Spleen (tissue), 11 donors: ENCODE measurements around the gene MT3. TPM values are rescaled to one million over a fixed set of nuclear protein-coding genes. Genes with fewer than 3 reads are reported as not detected.

Experiments used
- DNase-seq: peaks from one replicate; pipeline ENCODE4 v3.0.0-alpha.2; 2020
- H3K27ac ChIP-seq, 8 donors: fragments of 200-600 bp; sonication (generic) in 7 of 8; 1 replicate in 4 of 8; 2 replicates in 4 of 8; pipeline versions ENCODE4 v1.5.0 to v1.8.0; 2016 to 2021; ENCODE audit warnings: inconsistent platforms in 4 of 8, mild to moderate bottlenecking in 4 of 8, moderate library complexity in 1 of 8
- H3K27me3 ChIP-seq, 7 donors: fragments of 200-600 bp; sonication (generic) in 6 of 7; replicated peaks in 1 of 7; 1 replicate in 4 of 7; 2 replicates in 3 of 7; pipeline versions ENCODE4 v1.5.0 to v1.8.0; 2016 to 2021; ENCODE audit warnings: inconsistent platforms in 3 of 7, mild to moderate bottlenecking in 1 of 7
- H3K36me3 ChIP-seq, 6 donors: fragments of 200-600 bp; sonication (generic) in 5 of 6; 1 replicate in 4 of 6; 2 replicates in 2 of 6; pipeline versions ENCODE4 v1.5.0 to v1.8.0; 2016 to 2021; ENCODE audit warnings: inconsistent platforms in 2 of 6
- H3K4me1 ChIP-seq, 6 donors: fragments of 200-600 bp; sonication (generic) in 5 of 6; 1 replicate in 3 of 6; 2 replicates in 3 of 6; pipeline versions ENCODE4 v1.5.0 to v1.8.0; 2016 to 2021; ENCODE audit warnings: inconsistent platforms in 3 of 6
- H3K4me3 ChIP-seq, 8 donors: fragments of 200-600 bp; sonication (generic) in 7 of 8; 1 replicate in 4 of 8; 2 replicates in 4 of 8; pipeline versions ENCODE4 v1.5.0 to v1.8.0; 2016 to 2021; ENCODE audit warnings: inconsistent platforms in 4 of 8, mild to moderate bottlenecking in 4 of 8, moderate library complexity in 2 of 8
- H3K9me3 ChIP-seq, 8 donors: fragments of 200-600 bp; sonication (generic) in 7 of 8; 1 replicate in 4 of 8; 2 replicates in 4 of 8; pipeline versions ENCODE4 v1.5.0 to v1.8.0; 2016 to 2021; ENCODE audit warnings: inconsistent platforms in 4 of 8
- POLR2A ChIP-seq, 3 donors: fragments of 450-650 bp; IDR thresholded peaks; one replicate each; pipeline ENCODE4 v1.5.1; 2017; ENCODE audit warnings: antibody characterized with exemption in 3 of 3, mild to moderate bottlenecking in 1 of 3
- POLR2AphosphoS5 ChIP-seq, 3 donors: sonication (generic); formaldehyde crosslinking; IDR thresholded peaks; one replicate each; pipeline ENCODE4 v1.5.1; 2017; ENCODE audit warnings: antibody characterized with exemption in 3 of 3
- whole genome bisulfite sequencing, 5 donors: extraction: QIAGEN DNeasy Blood & Tissue Kit in 3 of 5; methylation state at CpG; one replicate each; pipeline versions ENCODE4 v1.1.5 to v1.1.7; 2013 to 2018; 5-methylcytosine and 5-hydroxymethylcytosine counted together
- intact Hi-C: fragments of 100-400 bp; cut with DNase I; formaldehyde crosslinking; loops from one replicate; pipeline ENCODE4 v1.15.0; 2023; ENCODE audit warnings: low total_unique reads
- polyA plus RNA-seq, 3 donors: library from polyadenylated mRNA; stranded (reverse); fragments of 200-250 nt; gene quantifications; one replicate each; pipeline ENCODE4 v1.2.1, GENCODE V29; 2013
- total RNA-seq, 7 donors: library from RNA; depleted of rRNA in 3 of 7; stranded (reverse); fragments of >200 nt in 3 of 7; fragmentation: NEBNext Ultra II Directional in 4 of 7; extraction: Animal tissue kit (Norgen Biotek cat#: 25700) in 4 of 7; gene quantifications; one replicate each; pipeline versions ENCODE4 v1.1.0 to v1.2.1, GENCODE V29; 2016 to 2021
- TF ChIP-seq, protein P1 (sequence below), 11 experiments: fragments of 200-600 bp in 7 of 11; fragments of 450-650 bp in 4 of 11; sonication (generic) in 4 of 11; IDR thresholded peaks in 8 of 11; conservative IDR thresholded peaks in 3 of 11; 1 replicate in 7 of 11; 2 replicates in 4 of 11; pipeline versions ENCODE4 v1.4.0 to v1.8.0; 2016 to 2021; ENCODE audit warnings: antibody characterized with exemption in 11 of 11, inconsistent platforms in 4 of 11, mild to moderate bottlenecking in 1 of 11
- donor health status: healthy with polysubstance abuse.
- donor health status: DM: no; HTN: no; CAD: no; lungs with moderate emphysema.
- donor health status: DM: no; HTN: no; CAD: no.
- donor health status: Bipolar disorder and iron deficiency.
- donor health status: healthy.
- donor health status: DM: no; HTN: no; CAD: no.
- donor health status: DM: yes; HTN: yes; CAD: no.

Gene MT3
- total and polyA plus RNA-seq, 10 donors = 0.77 to 11.5 (median 1.5) TPM; not detected in 7

DNA sequence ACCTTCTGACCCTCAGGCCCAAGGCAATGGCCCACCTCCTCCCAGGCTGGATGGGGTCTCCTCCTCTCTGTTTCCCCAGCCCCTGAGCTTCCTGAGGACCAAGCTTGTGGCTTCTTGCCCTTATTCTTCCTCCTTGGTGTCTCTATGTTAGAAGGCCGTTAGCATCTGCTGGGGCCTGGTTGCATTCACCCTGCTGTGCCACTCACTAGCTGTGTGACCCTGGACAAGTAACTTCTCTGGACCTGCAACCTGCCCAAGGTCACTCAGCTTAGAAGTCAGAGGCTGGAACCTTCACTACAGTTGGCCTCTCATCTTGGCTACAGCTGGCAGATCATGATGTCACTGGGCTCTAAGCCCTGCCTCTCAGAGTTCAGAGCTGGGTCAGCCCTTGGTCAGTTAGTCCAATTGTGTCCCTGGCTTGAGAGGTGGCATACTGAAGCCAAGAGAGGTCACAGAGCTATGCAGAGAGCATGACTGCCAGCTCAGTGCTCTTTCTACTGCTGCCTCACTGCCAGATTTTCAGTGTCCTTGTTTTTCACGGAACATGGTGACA is 22.0 kb downstream of the MT3 start:
- intact Hi-C loops = no loop called here
- no peak overlapping the region for H3K4me3 ChIP-seq
- H3K4me1 ChIP-seq = peaks cover 24 to 56% (median 45%) of the 10 kb centered on the region in 6 donors
- H3K36me3 ChIP-seq = no peaks in the 10 kb centered on the region
- peak; percentile 55 for DNase-seq
- WGBS, 5 donors = 66 to 78% (median 74%) methylated on average over 2 of the region's 2 CpGs
- H3K27me3 ChIP-seq = peaks cover 0 to 2% (median 0%) of the 10 kb centered on the region in 7 donors
- no peak for TF ChIP-seq POLR2A (IDR thresholded peaks at IDR 0.05)
- peak in 1 of 3 donors; percentile 41 for TF ChIP-seq POLR2AphosphoS5 (IDR thresholded peaks at IDR 0.05)
- peak overlapping the region in 7 of 8 donors; percentile 84 to 96 (median 89) for H3K27ac ChIP-seq
- no peaks in the 10 kb centered on the region for H3K9me3 ChIP-seq

GRCh38 chr16:56613706-56614105 is 24.4 kb downstream of the MT3 start:
- peaks cover 14 to 47% (median 39%) of the 10 kb centered on the region in 6 donors for H3K4me1 ChIP-seq
- no peak for TF ChIP-seq POLR2A (IDR thresholded peaks at IDR 0.05)
- TF ChIP-seq, protein P1, sequence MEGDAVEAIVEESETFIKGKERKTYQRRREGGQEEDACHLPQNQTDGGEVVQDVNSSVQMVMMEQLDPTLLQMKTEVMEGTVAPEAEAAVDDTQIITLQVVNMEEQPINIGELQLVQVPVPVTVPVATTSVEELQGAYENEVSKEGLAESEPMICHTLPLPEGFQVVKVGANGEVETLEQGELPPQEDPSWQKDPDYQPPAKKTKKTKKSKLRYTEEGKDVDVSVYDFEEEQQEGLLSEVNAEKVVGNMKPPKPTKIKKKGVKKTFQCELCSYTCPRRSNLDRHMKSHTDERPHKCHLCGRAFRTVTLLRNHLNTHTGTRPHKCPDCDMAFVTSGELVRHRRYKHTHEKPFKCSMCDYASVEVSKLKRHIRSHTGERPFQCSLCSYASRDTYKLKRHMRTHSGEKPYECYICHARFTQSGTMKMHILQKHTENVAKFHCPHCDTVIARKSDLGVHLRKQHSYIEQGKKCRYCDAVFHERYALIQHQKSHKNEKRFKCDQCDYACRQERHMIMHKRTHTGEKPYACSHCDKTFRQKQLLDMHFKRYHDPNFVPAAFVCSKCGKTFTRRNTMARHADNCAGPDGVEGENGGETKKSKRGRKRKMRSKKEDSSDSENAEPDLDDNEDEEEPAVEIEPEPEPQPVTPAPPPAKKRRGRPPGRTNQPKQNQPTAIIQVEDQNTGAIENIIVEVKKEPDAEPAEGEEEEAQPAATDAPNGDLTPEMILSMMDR (IDR thresholded peaks at IDR 0.05 in 8 of 11, conservative IDR thresholded peaks at IDR 0.05 in 3 of 11) = no peak
- TF ChIP-seq POLR2AphosphoS5 (IDR thresholded peaks at IDR 0.05) = no peak
- no peak for DNase-seq
- H3K36me3 ChIP-seq = no peaks in the 10 kb centered on the region
- no peaks in the 10 kb centered on the region for H3K9me3 ChIP-seq
- no peak overlapping the region for H3K4me3 ChIP-seq
- no peak overlapping the region for H3K27ac ChIP-seq
- H3K27me3 ChIP-seq = peaks cover 0 to 25% (median 11%) of the 10 kb centered on the region in 7 donors
- intact Hi-C loops = no loop called here

GRCh38 chr16:56614549-56614991 is 25.2 kb downstream of the MT3 start:
- Histone ChIP-seq H3K36me3 (no peaks in the 10 kb centered on the region), H3K27ac (no peak overlapping the region), H3K9me3 (no peaks in the 10 kb centered on the region), H3K4me3 (no peak overlapping the region), H3K27me3 (peaks cover 0 to 31% (median 11%) of the 10 kb centered on the region in 7 donors), H3K4me1 (peaks cover 14 to 39% (median 31%) of the 10 kb centered on the region in 6 donors)
- intact Hi-C loops = no loop called here
- no peak for DNase-seq
- TF ChIP-seq POLR2AphosphoS5 (IDR thresholded peaks at IDR 0.05) = no peak
- no peak for TF ChIP-seq POLR2A (IDR thresholded peaks at IDR 0.05)
- TF ChIP-seq, protein P1 (IDR thresholded peaks at IDR 0.05 in 8 of 11, conservative IDR thresholded peaks at IDR 0.05 in 3 of 11) = no peak

- no peak for DNase-seq
- no peak overlapping the region for H3K4me3 ChIP-seq
- intact Hi-C loops = no loop called here
- H3K36me3 ChIP-seq = no peaks in the 10 kb centered on the region
- no peak overlapping the region for H3K27ac ChIP-seq
- H3K9me3 ChIP-seq = no peaks in the 10 kb centered on the region
- TF ChIP-seq POLR2AphosphoS5 (IDR thresholded peaks at IDR 0.05) (no peak), POLR2A (IDR thresholded peaks at IDR 0.05) (no peak)
- TF ChIP-seq, protein P1 (IDR thresholded peaks at IDR 0.05 in 8 of 11, conservative IDR thresholded peaks at IDR 0.05 in 3 of 11) = no peak
- peaks cover 9 to 31% (median 24%) of the 10 kb centered on the region in 6 donors for H3K4me1 ChIP-seq
- WGBS, 5 donors = 85 to 92% (median 88%) methylated on average over 3 of the region's 3 CpGs
- H3K27me3 ChIP-seq = peaks cover 0 to 31% (median 11%) of the 10 kb centered on the region in 7 donors
These were observed 26.0 kb downstream of the MT3 start for GRCh38 chr16:56615353-56615752.
